HL-60 (cell line): ENCODE data around the gene ARMS2.

ENCODE experiments used
- DNase-seq, 2 experiments: peaks; one replicate each; pipeline ENCODE4 v3.0.0-alpha.2; 2010 to 2020; ENCODE audit warnings: low read depth in 1 of 2, low spot score in 1 of 2
- H3K27ac ChIP-seq: fragments of 250-450 bp; sonication (Bioruptor Pico); replicated peaks from 2 replicates; pipeline ENCODE4 v1.5.1; 2020; ENCODE audit warnings: mild to moderate bottlenecking, moderate library complexity
- H3K27me3 ChIP-seq: fragments of 250-450 bp; sonication (Bioruptor Pico); 2 replicates; pipeline ENCODE4 v1.5.1; 2021; ENCODE audit warnings: mild to moderate bottlenecking, moderate library complexity; ENCODE audit not compliant: insufficient read depth, poor library complexity, severe bottlenecking
- H3K4me3 ChIP-seq: replicated peaks from 2 replicates; pipeline ENCODE4 v1.5.1; 2011; ENCODE audit warnings: mild to moderate bottlenecking, control low read depth, low read length; ENCODE audit not compliant: insufficient read depth
- CTCF ChIP-seq: IDR thresholded peaks from one replicate; pipeline ENCODE4 v1.5.1; 2011; ENCODE audit warnings: low read length, control low read depth, inconsistent platforms; ENCODE audit not compliant: insufficient read depth
- GABPA ChIP-seq: IDR thresholded peaks from 2 replicates; pipeline ENCODE4 v1.6.1; 2012; ENCODE audit warnings: low read depth
- POLR2AphosphoS5 ChIP-seq: IDR thresholded peaks from 2 replicates; pipeline ENCODE4 v1.6.1; 2012; ENCODE audit warnings: low read depth
- REST ChIP-seq: IDR thresholded peaks from 2 replicates; pipeline ENCODE4 v1.6.1; 2012; ENCODE audit warnings: low read depth; ENCODE audit not compliant: insufficient replicate concordance
- SPI1 ChIP-seq: IDR thresholded peaks from 2 replicates; pipeline ENCODE4 v1.6.1; 2012; ENCODE audit warnings: low read depth, mild to moderate bottlenecking, borderline replicate concordance

The ARMS2 gene

GRCh38 chr10:122422266-122422989 lies 32.0 kb upstream of the ARMS2 start:
- Histone ChIP-seq H3K27ac (no peak overlapping the region), H3K4me3 (no peak overlapping the region), H3K27me3 (no peaks in the 10 kb centered on the region)
- no peak for DNase-seq
- TF ChIP-seq GABPA (no peak), REST (no peak), CTCF (no peak), SPI1 (no peak), POLR2AphosphoS5 (no peak)

GRCh38 chr10:122424059-122424458 lies 30.4 kb upstream of the ARMS2 start:
- H3K4me3 ChIP-seq = no peak overlapping the region
- no peaks in the 10 kb centered on the region for H3K27me3 ChIP-seq
- TF ChIP-seq REST = no peak
- no peak for TF ChIP-seq SPI1
- no peak for TF ChIP-seq GABPA
- TF ChIP-seq CTCF = no peak
- no peak for TF ChIP-seq POLR2AphosphoS5
- no peak for DNase-seq
- H3K27ac ChIP-seq = no peak overlapping the region

DNA sequence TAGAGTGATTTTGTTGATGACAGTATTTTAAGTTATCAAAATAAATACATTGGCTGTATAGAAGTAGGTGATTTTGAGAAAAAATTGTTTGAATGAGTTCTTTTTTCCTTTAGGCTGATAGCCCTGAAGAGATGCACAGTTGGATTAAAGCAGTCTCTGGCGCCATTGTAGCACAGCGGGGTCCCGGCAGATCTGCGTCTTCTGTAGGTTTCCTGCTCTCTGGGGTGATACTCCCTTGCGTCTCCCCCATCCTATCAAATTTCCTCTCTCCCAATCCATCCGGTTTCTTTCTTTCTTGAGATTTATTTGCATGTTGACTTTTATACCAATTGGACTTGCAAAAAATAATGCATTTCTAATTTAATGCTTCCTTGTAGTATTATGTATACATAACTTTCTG lies 27.6 kb upstream of the ARMS2 start:
- Histone ChIP-seq H3K4me3 (no peak overlapping the region), H3K27me3 (no peaks in the 10 kb centered on the region), H3K27ac (no peak overlapping the region)
- no peak for DNase-seq
- TF ChIP-seq SPI1 (no peak), CTCF (no peak), REST (no peak), POLR2AphosphoS5 (no peak), GABPA (no peak)
